ENCODE data around the gene ZNF558.

The ZNF558 gene

DNA sequence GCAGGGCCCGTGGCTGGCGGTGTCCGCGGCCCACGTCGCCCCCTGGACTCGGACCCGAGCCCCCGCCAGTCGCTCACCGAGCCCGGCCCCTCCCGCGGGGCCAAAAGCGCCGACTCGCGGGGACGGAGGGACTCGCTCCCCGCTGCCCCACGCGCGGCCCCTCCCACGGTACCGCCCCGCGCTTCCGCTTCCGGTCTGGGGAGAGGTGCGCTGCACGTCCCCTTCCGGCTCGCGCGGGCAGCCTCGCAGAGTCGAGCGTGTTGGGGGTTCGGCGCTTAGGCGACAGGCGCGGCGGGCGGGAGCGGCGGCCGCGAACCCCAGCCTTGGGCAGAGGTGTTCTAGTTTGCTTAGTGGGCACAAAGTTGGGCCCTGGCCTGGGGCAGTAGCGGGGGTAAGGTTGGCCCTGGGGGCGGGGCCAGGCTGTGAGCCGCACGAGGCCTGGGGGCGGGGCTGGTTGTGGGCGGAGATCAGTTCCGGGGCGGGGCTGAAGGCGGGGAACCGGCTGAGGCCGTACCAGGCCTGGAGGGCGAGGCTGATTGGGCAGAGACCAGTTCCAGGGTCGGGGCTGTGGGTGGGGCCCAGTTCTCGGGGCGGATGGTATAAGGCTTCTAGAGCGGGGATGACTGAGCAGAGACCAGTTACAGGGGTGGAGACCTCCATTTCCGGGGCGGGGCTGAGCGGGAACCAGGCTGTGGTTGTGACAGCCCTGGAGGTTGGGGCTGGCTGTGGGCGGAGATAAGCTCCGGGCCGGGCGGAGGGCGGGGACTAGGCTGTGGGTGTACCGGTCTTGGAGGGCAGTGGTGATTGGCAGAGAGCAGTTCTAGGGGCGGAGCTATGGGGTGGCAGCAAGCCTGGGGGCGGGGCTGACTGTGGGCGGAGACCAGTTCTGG is at the start of gene ZNF558, which contains the start of gene MBD3L1:
Gene ZNF558 (minus strand): TSS at position 173 of the 890 bp plus-strand sequence. CDS start 9,645 bp downstream, outside the sequence.
Gene MBD3L1 (plus strand): TSS at position 246 of the 890 bp plus-strand sequence. CDS start 10,302 bp downstream, outside the sequence.
- DNase-seq (ENCODE audit: low read depth in 1 of 2, low spot score in 1 of 2), result peak; percentile 97 to 99

DNA sequence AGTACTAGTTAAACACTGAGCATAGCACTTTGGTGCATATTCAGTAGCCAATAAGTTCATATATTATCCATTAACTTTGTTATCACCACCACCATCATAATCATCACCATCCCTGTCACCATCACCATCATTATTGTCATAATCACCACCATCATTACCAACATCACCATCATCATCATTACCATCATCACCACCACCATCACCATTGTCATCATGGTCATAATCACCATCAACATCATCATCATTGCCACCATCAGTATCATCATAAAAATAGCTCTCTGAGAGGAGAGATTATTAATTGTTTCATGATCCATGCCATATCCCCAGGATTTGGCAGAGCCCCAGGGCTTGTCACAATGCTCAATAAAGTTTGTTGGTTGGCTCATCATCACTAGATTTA is 49.4 kb upstream of the ZNF558 start:
- no peak for DNase-seq (ENCODE audit: low read depth in 1 of 2, low spot score in 1 of 2)

DNA sequence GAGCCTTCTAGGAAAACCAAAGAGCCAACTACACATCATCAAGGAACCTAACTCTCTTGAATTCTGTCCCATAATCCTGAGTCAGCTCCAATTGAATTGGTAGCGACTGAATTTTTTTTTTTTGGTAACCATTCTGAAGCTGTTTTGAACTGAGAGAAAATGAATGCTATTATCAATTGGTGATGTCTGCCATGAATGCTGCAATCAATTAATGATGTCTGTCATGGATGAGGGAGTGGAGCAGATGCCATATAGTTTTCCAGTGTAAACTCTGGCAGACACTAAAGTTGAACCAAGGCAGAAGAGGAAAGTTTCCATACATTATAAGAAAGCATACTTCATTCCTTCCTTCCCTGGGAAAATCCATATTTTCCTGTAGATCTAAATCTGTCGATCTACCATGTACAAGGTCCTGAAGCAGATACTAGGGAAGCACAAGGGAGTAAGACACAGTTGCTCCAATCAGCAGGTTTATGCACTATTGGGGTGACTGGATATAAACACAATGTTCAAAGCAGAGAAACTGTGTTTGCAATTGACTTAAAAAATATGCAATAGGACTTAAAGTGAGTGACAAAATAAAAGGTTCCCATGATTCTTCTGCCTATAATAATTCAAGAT is 48.9 kb upstream of the ZNF558 start:
- DNase-seq (ENCODE audit: low read depth in 1 of 2, low spot score in 1 of 2), result no peak

DNA sequence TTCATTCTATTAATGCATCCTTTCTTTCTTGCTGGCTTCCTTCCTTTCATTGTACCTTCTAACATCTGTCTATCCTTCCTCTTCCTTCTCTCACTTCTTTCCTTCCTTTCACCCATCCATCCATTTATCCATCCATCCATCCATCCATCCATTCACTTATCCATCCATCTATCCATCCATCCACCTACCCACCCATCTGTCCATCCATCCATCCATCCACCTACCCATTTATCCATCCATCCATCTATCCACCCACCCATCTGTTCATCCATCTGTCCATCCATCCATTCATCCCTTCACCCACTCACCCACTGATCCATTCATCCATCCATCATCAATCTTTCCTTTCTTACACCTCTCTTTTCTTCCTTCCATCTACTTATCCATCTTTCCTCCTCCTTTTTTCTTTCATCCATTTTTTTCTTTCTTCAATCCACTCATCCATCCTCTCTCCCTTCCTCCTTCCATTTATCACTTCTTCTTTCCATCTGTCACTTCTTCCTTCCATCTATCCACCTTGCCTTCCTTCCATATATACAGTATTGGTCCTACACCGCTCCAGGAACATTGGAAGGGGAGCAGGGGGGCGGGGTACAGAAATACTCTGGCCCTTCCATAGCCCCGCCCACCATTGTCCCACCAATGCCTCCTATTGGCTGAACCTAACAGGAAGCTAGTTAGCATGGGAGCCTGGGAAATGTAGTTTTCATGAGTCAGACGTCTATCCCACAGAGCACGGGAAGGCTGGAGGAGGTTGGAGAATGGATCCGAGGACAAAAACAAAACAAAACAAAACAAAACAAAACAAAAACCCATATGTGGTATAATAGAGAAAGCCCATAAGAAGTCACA is 46.0 kb upstream of the ZNF558 start:
- DNase-seq (ENCODE audit: low read depth in 1 of 2, low spot score in 1 of 2), result no peak

DNA sequence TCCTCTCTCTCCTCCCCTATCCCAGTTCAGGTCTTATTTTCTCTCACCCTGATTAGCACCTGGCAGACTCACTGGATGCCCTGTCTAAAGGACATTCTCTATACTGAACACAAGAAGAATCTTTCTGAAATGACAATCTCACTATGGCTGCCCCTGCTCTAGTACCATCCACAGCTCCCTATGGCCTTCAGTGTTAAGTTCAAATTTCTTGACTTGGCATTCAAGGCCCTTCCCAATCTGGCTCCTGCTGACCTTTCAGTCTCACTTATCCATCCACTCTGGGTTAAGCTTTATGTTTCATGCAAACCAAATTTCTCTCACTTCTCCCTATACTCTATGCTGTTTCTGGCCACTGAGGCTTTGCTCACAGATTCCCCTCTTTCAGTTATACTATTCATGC is 34.2 kb upstream of the ZNF558 start:
- no peak for DNase-seq (ENCODE audit: low read depth in 1 of 2, low spot score in 1 of 2)

DNA sequence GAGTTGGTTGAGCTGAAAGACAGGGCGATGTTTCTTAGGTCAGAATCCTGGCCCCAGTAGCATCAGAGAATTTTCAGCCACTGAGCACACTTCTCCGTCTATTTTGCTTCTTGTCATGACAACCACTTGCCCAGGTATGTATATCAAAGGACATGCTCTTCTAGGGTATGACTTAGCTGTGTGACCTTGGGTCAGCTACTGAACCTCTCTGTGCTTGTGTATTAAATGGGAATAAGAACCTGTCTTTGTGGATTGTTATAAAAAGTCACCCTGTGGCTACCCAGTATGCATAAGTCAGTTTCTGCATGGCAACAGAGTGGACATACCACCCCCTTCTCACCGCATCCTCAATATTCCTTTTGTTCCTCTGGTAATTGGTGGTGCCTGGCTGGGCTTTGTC is 26.2 kb upstream of the ZNF558 start:
- no peak for DNase-seq (ENCODE audit: low read depth in 1 of 2, low spot score in 1 of 2)

DNA sequence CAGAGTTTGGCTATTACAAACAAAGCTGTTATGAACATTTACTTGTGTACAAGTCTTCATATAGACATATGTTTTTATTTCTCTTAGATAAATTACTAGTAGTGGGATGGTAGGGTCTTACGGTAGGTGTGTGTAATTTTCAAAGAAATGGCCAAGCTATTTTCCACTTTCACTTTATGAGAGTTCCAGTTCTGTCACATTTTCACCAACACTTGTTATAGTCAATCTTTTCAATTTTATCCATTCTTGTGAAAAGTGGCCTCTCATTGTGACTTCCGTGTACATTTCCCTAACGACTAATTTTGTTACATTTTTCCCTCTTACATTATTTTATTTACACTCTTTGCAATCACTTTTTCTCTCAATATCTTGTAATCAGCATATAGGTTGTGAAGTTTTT is 18.4 kb upstream of the ZNF558 start:
- DNase-seq (ENCODE audit: low read depth in 1 of 2, low spot score in 1 of 2), result no peak

DNA sequence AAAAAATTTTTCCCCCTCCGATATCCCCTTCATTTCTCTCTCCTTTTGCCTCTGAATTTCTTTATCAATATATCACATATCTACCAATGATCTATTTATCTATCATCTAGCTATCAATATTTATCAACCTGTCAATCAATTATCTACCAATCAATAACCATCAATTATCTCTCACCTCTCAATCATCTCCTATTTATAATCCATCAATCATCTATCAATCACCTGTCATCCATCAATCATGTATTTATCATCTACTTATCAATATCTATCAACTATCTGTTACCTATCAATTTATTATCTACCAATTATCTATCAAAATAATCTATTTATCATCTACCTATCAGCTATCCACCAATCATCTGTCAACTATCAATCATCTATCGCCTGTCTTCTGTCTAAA is 17.1 kb upstream of the ZNF558 start:
- DNase-seq (ENCODE audit: low read depth in 1 of 2, low spot score in 1 of 2), result no peak

DNA sequence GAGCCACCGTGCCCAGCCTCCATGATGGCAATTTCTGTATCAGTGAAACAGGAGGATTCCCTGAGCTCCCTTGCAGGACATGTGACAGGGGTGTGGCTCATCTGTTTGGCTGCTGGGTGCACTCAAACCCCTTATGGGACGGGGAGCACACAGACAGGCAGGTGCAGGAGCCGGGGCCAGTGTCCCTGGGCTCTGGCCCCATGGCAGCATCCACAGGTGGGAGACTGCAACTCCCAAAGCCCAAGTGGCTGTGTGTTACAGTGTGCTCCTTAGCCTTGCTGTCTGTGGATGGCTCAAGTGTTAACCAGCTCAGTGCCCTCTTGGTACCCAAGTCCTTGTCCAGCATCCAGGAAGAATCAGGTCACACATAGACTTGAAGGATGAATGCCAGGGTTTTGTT is 14.7 kb upstream of the ZNF558 start:
- DNase-seq (ENCODE audit: low read depth in 1 of 2, low spot score in 1 of 2), result no peak

DNA sequence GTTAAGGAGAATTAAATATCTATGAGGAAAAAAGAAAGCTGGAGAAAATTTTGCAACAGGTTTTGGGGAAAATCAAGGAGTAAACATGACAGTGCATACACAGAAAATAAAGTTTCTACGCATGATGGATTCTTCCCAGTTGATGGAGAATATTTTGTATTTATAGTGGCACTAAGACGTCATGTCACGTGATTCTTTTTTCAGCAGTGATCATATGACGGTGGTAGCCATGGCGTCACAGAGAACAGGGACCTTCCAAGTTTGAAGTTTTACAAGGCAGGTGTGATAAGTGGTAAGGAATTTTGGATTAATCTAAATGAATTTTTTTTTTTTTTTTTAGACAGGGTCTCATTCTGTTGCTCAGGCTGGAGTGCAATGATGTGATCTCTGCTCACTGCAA is 8.6 kb upstream of the ZNF558 start:
- no peak for DNase-seq (ENCODE audit: low read depth in 1 of 2, low spot score in 1 of 2)

DNA sequence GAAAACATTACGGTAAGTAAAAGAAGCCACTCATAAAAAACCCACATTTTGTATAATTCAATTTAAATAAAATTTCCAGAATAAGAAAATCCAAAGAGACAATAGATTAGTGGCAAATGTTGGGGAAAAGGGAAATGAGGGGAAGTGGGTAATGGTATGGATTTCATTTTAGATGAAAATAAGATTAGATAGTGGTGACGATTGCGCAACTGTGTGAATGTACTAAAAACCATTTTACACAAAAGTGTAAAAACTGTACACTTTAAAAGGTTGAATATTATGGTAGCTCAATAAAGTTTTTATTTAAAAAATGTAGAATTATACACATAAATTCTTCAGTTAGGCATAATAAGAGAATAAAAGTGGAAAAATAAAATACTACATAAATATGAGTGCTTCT is 3.8 kb upstream of the ZNF558 start:
- no peak for DNase-seq (ENCODE audit: low read depth in 1 of 2, low spot score in 1 of 2)

DNA sequence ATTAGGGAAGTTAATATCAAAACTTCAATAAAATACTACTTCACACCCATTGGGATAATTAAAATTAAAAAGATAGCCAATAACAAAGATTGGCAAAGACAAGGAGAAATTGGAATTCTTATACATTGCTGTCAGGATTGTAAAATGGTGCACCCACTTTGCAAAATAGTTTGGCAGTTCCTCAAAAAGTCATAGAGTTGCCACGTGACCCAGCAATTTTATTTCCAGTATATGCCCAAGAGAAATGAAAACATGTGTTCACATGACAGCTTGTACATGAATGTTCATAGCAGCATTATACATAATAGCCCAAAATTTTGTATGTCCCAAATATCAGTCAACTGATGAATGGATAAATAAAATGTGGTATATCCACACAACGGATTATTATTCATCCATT is 3.3 kb upstream of the ZNF558 start:
- no peak for DNase-seq (ENCODE audit: low read depth in 1 of 2, low spot score in 1 of 2)

DNA sequence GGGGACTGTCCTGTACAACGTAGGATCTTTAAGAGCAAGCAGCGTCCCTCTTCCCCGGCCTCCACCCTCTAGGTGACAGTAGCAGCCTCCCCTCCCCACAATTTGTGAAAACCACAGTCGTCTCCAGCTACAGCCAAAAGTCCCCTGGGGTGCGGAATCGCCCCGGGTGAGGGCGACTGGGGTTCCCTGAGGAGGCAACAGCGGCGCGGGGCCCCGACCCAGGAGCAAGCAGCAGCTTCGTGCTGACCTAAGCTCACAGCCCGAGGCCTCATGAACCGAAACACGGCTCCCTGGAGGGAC is 322 bp downstream of the ZNF558 start:
- DNase-seq (ENCODE audit: low read depth in 1 of 2, low spot score in 1 of 2), result no peak

DNA sequence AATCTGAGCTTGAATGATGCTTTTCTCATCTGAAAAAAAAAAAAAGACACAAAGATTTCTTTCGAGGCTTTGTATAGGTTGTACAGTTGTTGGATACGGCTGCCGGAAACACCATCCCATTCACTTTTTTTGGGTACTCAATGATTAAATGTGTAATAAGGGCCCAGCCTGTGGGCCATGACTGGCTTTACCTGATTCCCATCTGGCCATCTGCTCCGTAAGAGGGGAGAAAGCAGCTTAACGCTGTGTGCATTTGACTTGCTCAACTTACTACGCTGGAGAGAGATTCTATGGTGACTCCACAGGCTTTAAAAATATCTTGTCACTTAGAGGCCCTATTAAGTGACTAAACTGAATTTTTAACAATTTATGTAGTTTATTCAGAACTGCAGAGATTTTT is 731 bp downstream of the ZNF558 start:
- no peak for DNase-seq (ENCODE audit: low read depth in 1 of 2, low spot score in 1 of 2)

DNA sequence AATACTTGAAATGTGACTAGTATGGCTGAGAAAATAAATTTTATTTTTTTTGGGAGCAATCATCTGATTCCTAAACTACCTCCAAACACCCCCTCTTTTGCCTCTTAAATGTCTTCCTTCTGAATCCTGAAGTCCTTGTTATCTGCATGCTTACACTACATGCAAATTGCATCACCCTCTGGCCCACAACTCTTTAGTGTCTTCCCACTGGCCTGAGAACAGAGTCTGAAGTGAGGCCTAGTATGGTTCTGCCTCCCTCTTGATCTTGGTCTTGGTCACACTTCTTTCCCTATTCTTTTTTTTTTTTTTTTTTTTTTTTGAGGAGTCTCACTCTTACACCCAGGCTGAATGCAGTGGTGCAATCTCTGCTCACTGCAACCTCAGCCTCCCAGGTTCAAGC is 4.8 kb downstream of the ZNF558 start:
- no peak for DNase-seq (ENCODE audit: low read depth in 1 of 2, low spot score in 1 of 2)

DNA sequence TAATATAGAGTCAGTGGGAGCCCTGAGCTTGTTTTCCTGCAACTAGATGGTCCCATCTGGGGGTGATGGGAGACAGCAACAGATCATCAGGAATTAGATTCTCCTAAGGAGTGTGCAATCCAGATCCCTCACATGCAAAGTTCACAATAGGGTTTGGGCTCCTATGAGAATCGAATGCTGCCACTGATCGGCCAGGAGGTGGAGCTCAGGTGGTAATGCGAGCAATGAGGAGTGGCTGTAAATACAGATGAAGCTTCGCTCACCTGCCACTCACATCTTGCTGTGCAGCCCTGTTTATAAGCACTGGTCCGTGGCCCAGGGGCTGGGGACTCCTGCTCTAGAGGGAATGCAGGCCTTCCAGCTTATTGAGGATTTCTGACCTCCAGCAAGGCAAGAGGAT is 5.7 kb downstream of the ZNF558 start:
- DNase-seq (ENCODE audit: low read depth in 1 of 2, low spot score in 1 of 2), result no peak

DNA sequence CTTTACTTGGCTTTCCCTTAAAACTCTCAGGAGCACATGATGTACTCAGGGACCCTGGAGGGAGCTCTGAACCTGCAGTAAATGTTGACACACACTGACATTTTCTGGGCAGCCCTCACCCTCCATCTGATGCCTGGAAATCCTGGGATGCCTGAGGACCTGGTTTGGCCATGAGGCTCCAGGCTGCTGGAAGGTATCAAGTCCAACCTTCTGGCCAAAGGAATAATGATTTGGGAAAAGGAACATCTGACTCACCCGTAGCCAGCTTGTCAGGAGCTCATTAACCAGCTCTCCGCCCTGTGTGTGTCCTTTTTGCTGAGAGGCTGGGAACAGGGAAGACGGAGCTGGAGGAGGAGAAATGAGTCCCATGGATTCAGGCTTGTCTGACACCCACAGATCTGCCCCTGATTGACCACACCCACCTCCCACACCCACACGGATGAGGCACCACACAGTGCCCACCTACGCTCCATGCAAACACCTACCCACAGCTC is 10.3 kb downstream of the ZNF558 start:
- DNase-seq (ENCODE audit: low read depth in 1 of 2, low spot score in 1 of 2), result no peak

DNA sequence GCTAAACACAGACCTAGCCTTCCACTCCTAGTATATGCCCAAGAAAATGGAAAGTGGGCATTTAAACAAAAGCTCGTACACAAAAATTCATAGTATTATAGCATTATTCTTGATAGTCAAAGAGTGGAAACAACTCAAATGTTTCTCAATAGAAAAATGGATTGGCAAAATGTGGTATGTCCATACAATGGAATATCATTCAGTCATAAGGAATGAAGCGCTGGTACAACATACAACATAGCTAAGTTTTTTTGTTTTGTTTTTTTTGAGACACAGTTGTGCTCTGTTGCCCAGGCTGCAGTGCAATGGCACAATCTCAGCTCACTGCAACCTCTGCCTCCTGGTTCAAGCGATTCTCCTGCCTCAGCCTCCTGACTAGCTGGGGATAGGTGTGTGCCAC is 11.9 kb downstream of the ZNF558 start:
- no peak for DNase-seq (ENCODE audit: low read depth in 1 of 2, low spot score in 1 of 2)

DNA sequence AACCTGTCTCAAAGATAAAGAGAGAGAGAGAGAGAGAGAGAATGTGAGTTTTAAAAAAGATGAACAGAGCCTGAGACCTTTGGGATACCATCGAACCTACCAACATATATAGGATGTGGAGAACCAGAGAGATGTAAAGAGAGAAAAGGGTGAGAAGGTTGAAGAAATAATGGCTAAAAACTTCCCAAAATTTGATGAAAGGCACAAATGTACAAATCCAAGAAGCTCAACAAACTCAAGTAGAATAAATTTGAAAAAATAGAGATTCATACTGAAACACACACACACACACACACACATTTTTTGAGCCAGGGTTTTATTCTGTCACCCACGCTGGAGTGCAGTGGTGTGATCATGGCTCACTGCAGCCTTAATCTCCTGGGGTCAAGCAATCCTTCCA is 16.3 kb downstream of the ZNF558 start:
- no peak for DNase-seq (ENCODE audit: low read depth in 1 of 2, low spot score in 1 of 2)

DNA sequence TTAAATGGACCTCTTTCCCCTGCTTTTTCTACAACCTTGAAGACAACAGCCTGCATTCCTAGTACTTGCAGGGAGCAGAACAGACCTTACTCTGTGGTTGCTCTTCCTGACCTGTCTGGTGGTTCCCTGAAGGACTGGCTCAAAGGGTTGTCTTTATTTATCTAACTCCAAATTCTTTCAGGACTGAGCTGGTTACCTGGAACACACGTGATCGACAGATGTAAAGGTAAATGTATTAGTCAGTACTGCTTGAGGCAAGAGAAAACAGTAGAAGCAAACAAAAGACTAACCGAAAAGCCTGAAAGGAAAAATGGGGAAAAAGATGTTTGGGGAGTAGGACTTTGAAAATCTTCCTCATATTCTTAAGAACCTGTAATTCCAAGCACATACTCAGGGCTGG is 17.9 kb downstream of the ZNF558 start:
- no peak for DNase-seq (ENCODE audit: low read depth in 1 of 2, low spot score in 1 of 2)

DNA sequence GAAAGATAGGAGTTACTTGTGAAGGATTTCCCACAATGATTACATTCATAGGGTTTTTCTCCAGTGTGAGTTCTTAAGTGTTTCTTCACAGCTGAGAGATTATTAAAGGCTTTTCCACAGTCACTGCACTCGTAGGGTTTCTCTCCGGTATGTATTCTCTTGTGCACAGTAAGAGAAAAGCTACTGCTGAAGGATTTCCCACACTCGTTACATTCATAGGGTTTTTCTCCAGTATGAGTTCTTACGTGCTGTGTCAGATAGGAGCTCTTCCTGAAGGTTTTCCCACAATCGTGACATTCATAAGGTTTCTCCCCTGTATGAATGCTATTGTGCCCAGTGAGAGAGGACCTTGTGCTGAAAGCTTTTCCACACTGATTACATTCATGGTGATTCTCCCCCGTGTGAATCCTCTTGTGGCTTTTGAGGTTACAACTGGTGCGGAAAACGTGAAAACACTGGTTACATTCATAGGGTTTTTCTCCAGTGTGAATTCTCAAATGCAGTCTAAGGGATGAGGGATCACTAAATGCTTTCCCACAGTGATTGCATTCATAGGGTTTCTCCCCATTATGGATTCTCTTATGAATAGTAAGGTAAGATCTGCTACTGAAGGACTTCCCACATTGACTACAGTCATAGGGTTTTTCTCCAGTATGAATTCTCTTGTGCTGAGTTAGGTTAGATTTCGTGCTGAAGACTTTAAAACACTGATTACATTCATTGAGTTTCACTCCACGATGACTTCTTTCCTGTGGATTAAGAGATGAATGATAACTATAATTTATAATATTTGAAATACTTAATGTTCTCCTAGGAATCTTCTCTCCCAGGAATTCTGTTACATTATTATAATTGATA is 20.6 kb downstream of the ZNF558 start:
- no peak for DNase-seq (ENCODE audit: low read depth in 1 of 2, low spot score in 1 of 2)
